Measurements from ENCODE around the gene RNF113B.

Gene RNF113B

GRCh38 chr13:98158172-98158899 lies 18.7 kb downstream of the RNF113B start:
- H3K27ac ChIP-seq = no peak overlapping the region
- no peak for DNase-seq (ENCODE audit: low spot score)
- ChIA-PET POLR2A (ENCODE audit: low non-redundant PET) (no interaction called here), CTCF (no interaction called here)
- no peak for TF ChIP-seq CTCF (conservative IDR thresholded peaks at IDR 0.05; ENCODE audit: low read depth)

GRCh38 chr13:98157609-98158008 lies 19.5 kb downstream of the RNF113B start:
- POLR2A ChIA-PET (ENCODE audit: low non-redundant PET) = no interaction called here
- CTCF ChIA-PET = no interaction called here
- no peak for DNase-seq (ENCODE audit: low spot score)
- H3K27ac ChIP-seq = no peak overlapping the region
- TF ChIP-seq CTCF (conservative IDR thresholded peaks at IDR 0.05; ENCODE audit: low read depth) = no peak

GRCh38 chr13:98157188-98157587 lies 19.9 kb downstream of the RNF113B start:
- DNase-seq (ENCODE audit: low spot score) = no peak
- H3K27ac ChIP-seq = no peak overlapping the region
- ChIA-PET POLR2A (ENCODE audit: low non-redundant PET) (no interaction called here), CTCF (no interaction called here)
- no peak for TF ChIP-seq CTCF (conservative IDR thresholded peaks at IDR 0.05; ENCODE audit: low read depth)

GRCh38 chr13:98156259-98156658 lies 20.8 kb downstream of the RNF113B start:
- no peak for TF ChIP-seq CTCF (conservative IDR thresholded peaks at IDR 0.05; ENCODE audit: low read depth)
- POLR2A ChIA-PET (ENCODE audit: low non-redundant PET) = no interaction called here
- CTCF ChIA-PET = interaction anchor here (0.6 kb wide), 1 partner anchor 20 kb away, joined by 3 read pairs; no protein-coding TSS in a partner anchor
- H3K27ac ChIP-seq = no peak overlapping the region
- DNase-seq (ENCODE audit: low spot score) = no peak

GRCh38 chr13:98155475-98156109 lies 21.5 kb downstream of the RNF113B start:
- H3K27ac ChIP-seq = no peak overlapping the region
- DNase-seq (ENCODE audit: low spot score) = no peak
- CTCF ChIA-PET = interaction anchor here (0.6 kb wide), 2 partner anchors 19 to 300 kb away, joined by 3 to 4 read pairs; no protein-coding TSS in a partner anchor
- POLR2A ChIA-PET (ENCODE audit: low non-redundant PET) = no interaction called here
- no peak for TF ChIP-seq CTCF (conservative IDR thresholded peaks at IDR 0.05; ENCODE audit: low read depth)

- CTCF ChIA-PET = interaction anchor here (0.6 kb wide), 1 partner anchor 117 kb away, joined by 3 read pairs; no protein-coding TSS in a partner anchor
- DNase-seq (ENCODE audit: low spot score) = no peak
- POLR2A ChIA-PET (ENCODE audit: low non-redundant PET) = no interaction called here
- no peak overlapping the region for H3K27ac ChIP-seq
- TF ChIP-seq CTCF (conservative IDR thresholded peaks at IDR 0.05; ENCODE audit: low read depth) = no peak
Measured at GRCh38 chr13:98150832-98151479, 26.1 kb downstream of the RNF113B start.
